ENCODE data around the gene ZSCAN9. TPM values are rescaled to one million over a fixed set of nuclear protein-coding genes. Genes with fewer than 3 reads are reported as not detected.

The ZSCAN9 gene
- total and polyA plus RNA-seq, 2 of the 13 experiments (the other 11 are each of a cell fraction or from before 2014, with no cell fraction given): 14.6 to 17.8 TPM

DNA sequence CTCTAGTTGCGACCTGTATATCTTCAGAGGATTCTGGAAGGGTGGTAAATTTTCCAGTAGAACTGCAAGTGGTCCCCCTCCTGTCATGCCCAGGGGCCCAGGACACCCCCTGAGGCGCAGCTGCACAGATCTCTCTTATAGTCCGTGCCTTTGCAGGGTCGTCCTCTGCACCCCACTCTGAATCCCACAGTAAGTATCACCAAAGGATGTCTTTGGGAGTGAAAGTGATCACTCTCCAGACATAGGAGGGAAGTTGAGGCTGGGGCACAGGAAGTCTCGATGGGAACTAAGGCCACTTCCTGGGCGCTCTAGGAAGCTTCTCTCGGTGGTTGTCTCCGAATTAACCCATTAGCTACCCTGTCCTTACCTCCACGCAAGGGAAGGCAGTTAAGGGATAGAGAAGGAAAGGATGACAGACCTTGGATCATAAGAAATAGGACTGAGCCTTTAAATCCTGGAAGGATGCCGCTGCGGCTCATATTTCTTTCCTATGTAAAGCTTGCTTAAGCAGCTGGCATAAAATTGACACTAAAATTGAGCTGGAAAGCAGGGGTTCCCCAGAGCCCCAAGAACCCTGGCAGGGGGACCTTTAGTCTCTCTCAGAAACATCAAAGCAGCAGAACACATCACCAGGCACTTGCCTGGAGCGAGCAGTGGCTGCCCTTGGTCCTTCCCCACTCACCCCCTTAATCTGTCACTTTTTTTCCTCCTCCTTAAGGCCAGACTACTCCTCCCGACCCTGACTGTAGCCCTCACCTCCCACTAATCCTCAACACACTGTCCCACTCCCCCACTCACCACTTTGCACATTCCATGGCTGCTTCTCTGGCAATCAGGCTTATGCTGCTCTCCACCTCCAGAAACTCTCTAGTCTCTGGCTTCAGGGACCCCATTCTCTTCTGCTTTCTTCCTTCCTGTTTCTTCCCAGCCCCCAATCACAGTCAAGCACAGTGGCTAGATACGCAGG lies 27.2 kb downstream of the ZSCAN9 start, which contains the start of gene ZKSCAN4 (continued):
- TF ChIP-seq, protein P1, sequence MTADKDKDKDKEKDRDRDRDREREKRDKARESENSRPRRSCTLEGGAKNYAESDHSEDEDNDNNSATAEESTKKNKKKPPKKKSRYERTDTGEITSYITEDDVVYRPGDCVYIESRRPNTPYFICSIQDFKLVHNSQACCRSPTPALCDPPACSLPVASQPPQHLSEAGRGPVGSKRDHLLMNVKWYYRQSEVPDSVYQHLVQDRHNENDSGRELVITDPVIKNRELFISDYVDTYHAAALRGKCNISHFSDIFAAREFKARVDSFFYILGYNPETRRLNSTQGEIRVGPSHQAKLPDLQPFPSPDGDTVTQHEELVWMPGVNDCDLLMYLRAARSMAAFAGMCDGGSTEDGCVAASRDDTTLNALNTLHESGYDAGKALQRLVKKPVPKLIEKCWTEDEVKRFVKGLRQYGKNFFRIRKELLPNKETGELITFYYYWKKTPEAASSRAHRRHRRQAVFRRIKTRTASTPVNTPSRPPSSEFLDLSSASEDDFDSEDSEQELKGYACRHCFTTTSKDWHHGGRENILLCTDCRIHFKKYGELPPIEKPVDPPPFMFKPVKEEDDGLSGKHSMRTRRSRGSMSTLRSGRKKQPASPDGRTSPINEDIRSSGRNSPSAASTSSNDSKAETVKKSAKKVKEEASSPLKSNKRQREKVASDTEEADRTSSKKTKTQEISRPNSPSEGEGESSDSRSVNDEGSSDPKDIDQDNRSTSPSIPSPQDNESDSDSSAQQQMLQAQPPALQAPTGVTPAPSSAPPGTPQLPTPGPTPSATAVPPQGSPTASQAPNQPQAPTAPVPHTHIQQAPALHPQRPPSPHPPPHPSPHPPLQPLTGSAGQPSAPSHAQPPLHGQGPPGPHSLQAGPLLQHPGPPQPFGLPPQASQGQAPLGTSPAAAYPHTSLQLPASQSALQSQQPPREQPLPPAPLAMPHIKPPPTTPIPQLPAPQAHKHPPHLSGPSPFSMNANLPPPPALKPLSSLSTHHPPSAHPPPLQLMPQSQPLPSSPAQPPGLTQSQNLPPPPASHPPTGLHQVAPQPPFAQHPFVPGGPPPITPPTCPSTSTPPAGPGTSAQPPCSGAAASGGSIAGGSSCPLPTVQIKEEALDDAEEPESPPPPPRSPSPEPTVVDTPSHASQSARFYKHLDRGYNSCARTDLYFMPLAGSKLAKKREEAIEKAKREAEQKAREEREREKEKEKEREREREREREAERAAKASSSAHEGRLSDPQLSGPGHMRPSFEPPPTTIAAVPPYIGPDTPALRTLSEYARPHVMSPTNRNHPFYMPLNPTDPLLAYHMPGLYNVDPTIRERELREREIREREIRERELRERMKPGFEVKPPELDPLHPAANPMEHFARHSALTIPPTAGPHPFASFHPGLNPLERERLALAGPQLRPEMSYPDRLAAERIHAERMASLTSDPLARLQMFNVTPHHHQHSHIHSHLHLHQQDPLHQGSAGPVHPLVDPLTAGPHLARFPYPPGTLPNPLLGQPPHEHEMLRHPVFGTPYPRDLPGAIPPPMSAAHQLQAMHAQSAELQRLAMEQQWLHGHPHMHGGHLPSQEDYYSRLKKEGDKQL (CRISPR knock-in tag; IDR thresholded peaks at IDR 0.05; ENCODE audit: low read depth): no peak
- TF ChIP-seq BRD4 (CRISPR knock-in tag; IDR thresholded peaks at IDR 0.05) (peak; percentile 20; the same call in 1 of the 2 replicates), ZNF713 (CRISPR knock-in tag; IDR thresholded peaks at IDR 0.05) (no peak), HHEX (CRISPR knock-in tag; IDR thresholded peaks at IDR 0.05) (no peak; the same call in 1 of the 2 replicates), JARID2 (CRISPR knock-in tag; IDR thresholded peaks at IDR 0.05; ENCODE audit: insufficient replicate concordance) (no peak), MZF1 (CRISPR knock-in tag; IDR thresholded peaks at IDR 0.05; ENCODE audit: borderline replicate concordance) (no peak), ZNF552 (CRISPR knock-in tag; IDR thresholded peaks at IDR 0.05; ENCODE audit: borderline replicate concordance) (0 out of 2 replicates have a peak, but pooled peaks have one; percentile 16), ARNT (IDR thresholded peaks at IDR 0.05) (no peak), SATB2 (CRISPR knock-in tag; IDR thresholded peaks at IDR 0.05) (no peak), KDM3A (CRISPR knock-in tag; IDR thresholded peaks at IDR 0.05; ENCODE audit: low read depth) (no peak), CREB1 (IDR thresholded peaks at IDR 0.05) (no peak), CREB1 (CRISPR knock-in tag; IDR thresholded peaks at IDR 0.05) (peak; percentile 70), ZNF230 (CRISPR knock-in tag; IDR thresholded peaks at IDR 0.05) (no peak), KLF15 (CRISPR knock-in tag; IDR thresholded peaks at IDR 0.05; ENCODE audit: borderline replicate concordance) (peak; percentile 17; the same call in 1 of the 2 replicates), SP1 (IDR thresholded peaks at IDR 0.05) (no peak), SP1 (CRISPR knock-in tag; IDR thresholded peaks at IDR 0.05) (peak; percentile 20; the same call in 1 of the 2 replicates), MIXL1 (CRISPR knock-in tag; IDR thresholded peaks at IDR 0.05) (peak; percentile 92), FOXA3 (CRISPR knock-in tag; IDR thresholded peaks at IDR 0.05) (peak; percentile 68), NFRKB (IDR thresholded peaks at IDR 0.05) (no peak), SMAD3 (CRISPR knock-in tag; IDR thresholded peaks at IDR 0.05) (peak; percentile 93), SP2 (CRISPR knock-in tag; IDR thresholded peaks at IDR 0.05) (no peak)
- TF ChIP-seq, protein P2, sequence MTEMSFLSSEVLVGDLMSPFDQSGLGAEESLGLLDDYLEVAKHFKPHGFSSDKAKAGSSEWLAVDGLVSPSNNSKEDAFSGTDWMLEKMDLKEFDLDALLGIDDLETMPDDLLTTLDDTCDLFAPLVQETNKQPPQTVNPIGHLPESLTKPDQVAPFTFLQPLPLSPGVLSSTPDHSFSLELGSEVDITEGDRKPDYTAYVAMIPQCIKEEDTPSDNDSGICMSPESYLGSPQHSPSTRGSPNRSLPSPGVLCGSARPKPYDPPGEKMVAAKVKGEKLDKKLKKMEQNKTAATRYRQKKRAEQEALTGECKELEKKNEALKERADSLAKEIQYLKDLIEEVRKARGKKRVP (CRISPR knock-in tag; IDR thresholded peaks at IDR 0.05): peak in 1 of 2 experiments; percentile 29; a peak in 1 of 4 replicates
- TF ChIP-seq, protein P3, sequence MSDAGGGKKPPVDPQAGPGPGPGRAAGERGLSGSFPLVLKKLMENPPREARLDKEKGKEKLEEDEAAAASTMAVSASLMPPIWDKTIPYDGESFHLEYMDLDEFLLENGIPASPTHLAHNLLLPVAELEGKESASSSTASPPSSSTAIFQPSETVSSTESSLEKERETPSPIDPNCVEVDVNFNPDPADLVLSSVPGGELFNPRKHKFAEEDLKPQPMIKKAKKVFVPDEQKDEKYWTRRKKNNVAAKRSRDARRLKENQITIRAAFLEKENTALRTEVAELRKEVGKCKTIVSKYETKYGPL (CRISPR knock-in tag; IDR thresholded peaks at IDR 0.05): no peak
- TF ChIP-seq, protein P4, sequence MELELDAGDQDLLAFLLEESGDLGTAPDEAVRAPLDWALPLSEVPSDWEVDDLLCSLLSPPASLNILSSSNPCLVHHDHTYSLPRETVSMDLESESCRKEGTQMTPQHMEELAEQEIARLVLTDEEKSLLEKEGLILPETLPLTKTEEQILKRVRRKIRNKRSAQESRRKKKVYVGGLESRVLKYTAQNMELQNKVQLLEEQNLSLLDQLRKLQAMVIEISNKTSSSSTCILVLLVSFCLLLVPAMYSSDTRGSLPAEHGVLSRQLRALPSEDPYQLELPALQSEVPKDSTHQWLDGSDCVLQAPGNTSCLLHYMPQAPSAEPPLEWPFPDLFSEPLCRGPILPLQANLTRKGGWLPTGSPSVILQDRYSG (CRISPR knock-in tag; IDR thresholded peaks at IDR 0.05): 0 out of 2 replicates have a peak, but pooled peaks have one; percentile 36
